Esophagus squamous epithelium (tissue), 5 donors: Measurements from ENCODE around the gene RCAN1. TPM values are rescaled to one million over a fixed set of nuclear protein-coding genes. Genes with fewer than 3 reads are reported as not detected.

Experiments used
- DNase-seq: peaks from one replicate; lab custom pipeline; 2025; lab: John Stamatoyannopoulos, UW
- H3K27ac ChIP-seq, 4 donors: fragments of 200-600 bp; sonication (generic); one replicate each; pipeline ENCODE4 v1.5.1; 2016 to 2019; ENCODE audit warnings: mild to moderate bottlenecking in 1 of 4
- H3K27me3 ChIP-seq, 4 donors: fragments of 200-600 bp; sonication (generic); 1 replicate in 3 of 4; 2 replicates in 1 of 4; pipeline versions ENCODE4 v1.5.1 to v1.6.0; 2017 to 2021; ENCODE audit warnings: antibody characterized with exemption in 1 of 4
- H3K36me3 ChIP-seq, 3 donors: fragments of 200-600 bp; sonication (generic); one replicate each; pipeline ENCODE4 v1.5.1; 2016 to 2019
- H3K4me1 ChIP-seq, 3 donors: fragments of 200-600 bp; sonication (generic); one replicate each; pipeline ENCODE4 v1.5.1; 2017 to 2019
- H3K4me3 ChIP-seq, 4 donors: fragments of 200-600 bp; sonication (generic); 1 replicate in 3 of 4; 2 replicates in 1 of 4; pipeline ENCODE4 v1.5.1; 2016 to 2019; ENCODE audit warnings: mild to moderate bottlenecking in 2 of 4, moderate library complexity in 1 of 4
- H3K9me3 ChIP-seq, 3 donors: fragments of 200-600 bp; sonication (generic); one replicate each; pipeline ENCODE4 v1.5.1; 2016 to 2019
- CTCF ChIP-seq, 6 experiments: fragments of 450-650 bp in 4 of 6; fragments of 200-600 bp in 2 of 6; sonication (generic) in 2 of 6; IDR thresholded peaks; one replicate each; pipeline ENCODE4 v1.5.1; 2016 to 2019; ENCODE audit warnings: antibody characterized with exemption in 6 of 6, mild to moderate bottlenecking in 4 of 6, moderate library complexity in 4 of 6
- POLR2A ChIP-seq, 4 donors: fragments of 450-650 bp; IDR thresholded peaks; one replicate each; pipeline ENCODE4 v1.6.1; 2017; ENCODE audit warnings: antibody characterized with exemption in 4 of 4, mild to moderate bottlenecking in 4 of 4, moderate library complexity in 3 of 4
- WGBS, 2 donors: methylation state at CpG; one replicate each; pipeline ENCODE4 v1.1.5; 2018; 5-methylcytosine and 5-hydroxymethylcytosine counted together
- intact Hi-C: fragments of 100-400 bp; cut with DNase I; formaldehyde crosslinking; loops from one replicate; pipeline ENCODE4 v1.15.0; 2022
- total RNA-seq, 4 donors: library from RNA; depleted of rRNA; stranded (reverse); fragments of >200 nt; gene quantifications; one replicate each; pipeline ENCODE4 v1.1.0, GENCODE V29; 2016
- donor health status: DM: yes; HTN: yes; CAD: no.

The RCAN1 gene
- total RNA-seq, 4 donors from 2014 or later: 12.4 to 21.0 (median 17.0) TPM

- WGBS, 2 donors: 89 to 91% methylated on average over 3 to 4 of the region's 4 CpGs
- no peak for DNase-seq
- intact Hi-C loops: no loop called here
- Histone ChIP-seq H3K27me3 (peaks cover 0 to 18% (median 0%) of the 10 kb centered on the region in 4 donors), H3K9me3 (no peaks in the 10 kb centered on the region), H3K4me1 (no peaks in the 10 kb centered on the region), H3K27ac (no peak overlapping the region), H3K36me3 (no peaks in the 10 kb centered on the region), H3K4me3 (no peak overlapping the region)
- no peak for TF ChIP-seq POLR2A (IDR thresholded peaks at IDR 0.05)
- no peak for TF ChIP-seq CTCF (IDR thresholded peaks at IDR 0.05)
These were observed 6.8 kb upstream of the RCAN1 start for GRCh38 chr21:34621434-34622350.

GRCh38 chr21:34619841-34620665 lies 5.1 kb upstream of the RCAN1 start:
- Histone ChIP-seq H3K27ac (no peak overlapping the region), H3K4me3 (no peak overlapping the region), H3K4me1 (peaks cover 0 to 6% (median 0%) of the 10 kb centered on the region in 3 donors), H3K27me3 (peaks cover 0 to 10% (median 0%) of the 10 kb centered on the region in 4 donors), H3K9me3 (no peaks in the 10 kb centered on the region), H3K36me3 (no peaks in the 10 kb centered on the region)
- 79 to 83% methylated on average over 7 of the region's 8 CpGs for WGBS, 2 donors
- DNase-seq: no peak
- intact Hi-C loops: no loop called here
- TF ChIP-seq POLR2A (IDR thresholded peaks at IDR 0.05) (no peak), CTCF (IDR thresholded peaks at IDR 0.05) (no peak)

- no peak overlapping the region for H3K4me3 ChIP-seq
- intact Hi-C loops: no loop called here
- H3K27me3 ChIP-seq: peaks cover 0 to 10% (median 0%) of the 10 kb centered on the region in 4 donors
- no peak for TF ChIP-seq POLR2A (IDR thresholded peaks at IDR 0.05)
- no peak for TF ChIP-seq CTCF (IDR thresholded peaks at IDR 0.05)
- H3K36me3 ChIP-seq: no peaks in the 10 kb centered on the region
- H3K27ac ChIP-seq: no peak overlapping the region
- H3K9me3 ChIP-seq: no peaks in the 10 kb centered on the region
- WGBS, 2 donors: 82 to 94% methylated on average over 1 of the region's 1 CpG
- peaks cover under 1 to 12% (median 5%) of the 10 kb centered on the region in 3 donors for H3K4me1 ChIP-seq
- DNase-seq: no peak
These were observed 4.0 kb upstream of the RCAN1 start for GRCh38 chr21:34618941-34619340.

GRCh38 chr21:34617753-34618339 lies 2.9 kb upstream of the RCAN1 start:
- TF ChIP-seq POLR2A (IDR thresholded peaks at IDR 0.05) (no peak), CTCF (IDR thresholded peaks at IDR 0.05) (no peak)
- H3K36me3 ChIP-seq: no peaks in the 10 kb centered on the region
- no peak overlapping the region for H3K4me3 ChIP-seq
- intact Hi-C loops: no loop called here
- peaks cover 0 to 1% (median 0%) of the 10 kb centered on the region in 4 donors for H3K27me3 ChIP-seq
- no peak for DNase-seq
- H3K4me1 ChIP-seq: peaks cover 11 to 22% (median 12%) of the 10 kb centered on the region in 3 donors
- 72 to 81% methylated on average over 8 of the region's 8 CpGs for WGBS, 2 donors
- peak overlapping the region in 1 of 4 donors; percentile 26 for H3K27ac ChIP-seq
- no peaks in the 10 kb centered on the region for H3K9me3 ChIP-seq
